Erythroblast (primary cell): ENCODE measurements around the gene ZNF705A.
"Not testable (repeated sequence)": the region's sequence is repeated elsewhere in the genome, so short reads cannot be mapped to it uniquely, and the experiment has no call there.

Experiments used
- GATA1 ChIP-seq: IDR thresholded peaks from 2 replicates; pipeline ENCODE4 v1.6.1; 2011; ENCODE audit warnings: low read depth, mild to moderate bottlenecking, control low read depth, low read length, moderate library complexity
- POLR2A ChIP-seq: IDR thresholded peaks from 2 replicates; pipeline ENCODE4 v1.6.1; 2011; ENCODE audit warnings: mild to moderate bottlenecking, low read length

- TF ChIP-seq POLR2A, result peak; percentile 23
- TF ChIP-seq GATA1, result not testable (repeated sequence)
Observed at GRCh38 chr12:8179989-8180585, 23.3 kb downstream of the ZNF705A start.
